Activated CD4-positive, alpha-beta memory T cell treated with anti-CD3 and anti-CD28 coated beads, Interleukin-2, amount 10 ng/mL, durations not matched to agents 7 days and 5 days (primary cell): ENCODE results near the gene NLRP9. TPM values are rescaled to one million over a fixed set of nuclear protein-coding genes. Genes with fewer than 3 reads are reported as not detected.
A peak's percentile ranks its signal among the peaks of the same experiment; 100 is the strongest.

Experiments used
- CTCF ChIA-PET: fragments of 350-600 bp; sonication (Branson Sonifier 250); formaldehyde crosslinking; loops from one replicate; lab custom pipeline; 2021; ENCODE audit warnings: antibody characterized with exemption, inconsistent platforms; lab: Charles Lee
- POLR2A ChIA-PET: fragments of 350-600 bp; sonication (Branson Sonifier 250); formaldehyde crosslinking; loops from one replicate; lab custom pipeline; 2021; ENCODE audit warnings: antibody characterized with exemption; lab: Charles Lee
- DNase-seq: peaks from one replicate; pipeline ENCODE4 v3.0.0-alpha.2; 2020
- H3K27ac Mint-ChIP-seq: one replicate; pipeline ENCODE4 v1.8.0; 2021; ENCODE audit warnings: mild to moderate bottlenecking, mixed read lengths
- H3K27me3 Mint-ChIP-seq: one replicate; pipeline ENCODE4 v1.8.0; 2021; ENCODE audit warnings: mixed read lengths
- H3K36me3 Mint-ChIP-seq: one replicate; pipeline ENCODE4 v1.8.0; 2021; ENCODE audit warnings: low read depth, mixed read lengths
- H3K4me1 Mint-ChIP-seq: one replicate; pipeline ENCODE4 v1.8.0; 2021; ENCODE audit warnings: mixed read lengths
- H3K4me3 Mint-ChIP-seq: one replicate; pipeline ENCODE4 v1.8.0; 2021; ENCODE audit warnings: mild to moderate bottlenecking, mixed read lengths
- H3K9me3 Mint-ChIP-seq: one replicate; pipeline ENCODE4 v1.8.0; 2021; ENCODE audit warnings: mixed read lengths
- total RNA-seq, 2 experiments: library from RNA; stranded (reverse); gene quantifications; one replicate each; pipeline ENCODE4 v1.2.3, GENCODE V29; 2021

NLRP9 gene
- total RNA-seq, 2 experiments from 2014 or later, result not detected

GRCh38 chr19:55672418-55672817, 65.8 kb downstream of the NLRP9 start:
- DNase-seq, result no peak
- H3K27ac Mint-ChIP-seq, result peak overlapping the region; percentile 14
- ChIA-PET POLR2A (interaction anchor here (1.2 to 1.5 kb wide), 3 partner anchors 16 to 41 kb away, joined by 3 to 4 read pairs (median 3); no protein-coding TSS in a partner anchor), CTCF (interaction anchor here (1.5 kb wide), 2 partner anchors 15 to 40 kb away, joined by 10 to 11 read pairs; no protein-coding TSS in a partner anchor)
- H3K9me3 Mint-ChIP-seq, result no peaks in the 10 kb centered on the region
- H3K36me3 Mint-ChIP-seq, result peaks cover 60% of the 10 kb centered on the region
- peaks cover 45% of the 10 kb centered on the region for H3K4me1 Mint-ChIP-seq
- H3K4me3 Mint-ChIP-seq, result no peak overlapping the region
- H3K27me3 Mint-ChIP-seq, result no peaks in the 10 kb centered on the region

- H3K4me1 Mint-ChIP-seq, result peaks cover 32% of the 10 kb centered on the region
- no peaks in the 10 kb centered on the region for H3K27me3 Mint-ChIP-seq
- ChIA-PET CTCF (interaction anchor here (1.5 to 1.6 kb wide), 3 partner anchors 14 to 39 kb away, joined by 10 to 12 read pairs (median 11); no protein-coding TSS in a partner anchor), POLR2A (interaction anchor here (1.2 to 1.5 kb wide), 5 partner anchors 13 to 39 kb away, joined by 3 to 5 read pairs (median 4); partner anchors contain the start of gene U2AF2)
- DNase-seq, result no peak
- no peaks in the 10 kb centered on the region for H3K9me3 Mint-ChIP-seq
- no peak overlapping the region for H3K4me3 Mint-ChIP-seq
- H3K36me3 Mint-ChIP-seq, result peaks cover 62% of the 10 kb centered on the region
- H3K27ac Mint-ChIP-seq, result no peak overlapping the region
Observed at GRCh38 chr19:55671054-55671378, 67.2 kb downstream of the NLRP9 start.

GRCh38 chr19:55670280-55671053, 67.7 kb downstream of the NLRP9 start:
- no peaks in the 10 kb centered on the region for H3K9me3 Mint-ChIP-seq
- DNase-seq, result no peak
- H3K36me3 Mint-ChIP-seq, result peaks cover 62% of the 10 kb centered on the region
- H3K27ac Mint-ChIP-seq, result no peak overlapping the region
- ChIA-PET CTCF (interaction anchor here (1.5 to 1.6 kb wide), 3 partner anchors 13 to 38 kb away, joined by 10 to 12 read pairs (median 11); no protein-coding TSS in a partner anchor), POLR2A (interaction anchor here (1.2 to 1.3 kb wide), 3 partner anchors 13 to 28 kb away, joined by 3 to 5 read pairs (median 4); partner anchors contain the start of gene U2AF2)
- H3K4me1 Mint-ChIP-seq, result peaks cover 30% of the 10 kb centered on the region
- H3K27me3 Mint-ChIP-seq, result no peaks in the 10 kb centered on the region
- H3K4me3 Mint-ChIP-seq, result no peak overlapping the region

GRCh38 chr19:55669418-55670279, 68.6 kb downstream of the NLRP9 start:
- Mint-ChIP-seq H3K27ac (no peak overlapping the region), H3K27me3 (no peaks in the 10 kb centered on the region), H3K9me3 (no peaks in the 10 kb centered on the region), H3K4me1 (peaks cover 29% of the 10 kb centered on the region), H3K36me3 (peaks cover 60% of the 10 kb centered on the region), H3K4me3 (no peak overlapping the region)
- POLR2A ChIA-PET, result interaction anchor here (1.8 kb wide), 1 partner anchor 10 kb away, joined by 5 read pairs; no protein-coding TSS in a partner anchor
- no peak for DNase-seq
- CTCF ChIA-PET, result interaction anchor here (0.7 kb wide), 1 partner anchor 95 kb away, joined by 3 read pairs; no protein-coding TSS in a partner anchor

GRCh38 chr19:55668603-55669348, 69.4 kb downstream of the NLRP9 start:
- ChIA-PET CTCF (interaction anchor here (0.7 kb wide), 1 partner anchor 96 kb away, joined by 3 read pairs; no protein-coding TSS in a partner anchor), POLR2A (interaction anchor here (1.8 to 3.2 kb wide), 2 partner anchors 9 to 11 kb away, joined by 5 to 16 read pairs; no protein-coding TSS in a partner anchor)
- Mint-ChIP-seq H3K36me3 (peaks cover 63% of the 10 kb centered on the region), H3K27ac (no peak overlapping the region), H3K27me3 (no peaks in the 10 kb centered on the region), H3K9me3 (no peaks in the 10 kb centered on the region), H3K4me1 (peaks cover 24% of the 10 kb centered on the region), H3K4me3 (no peak overlapping the region)
- no peak for DNase-seq

- H3K9me3 Mint-ChIP-seq, result no peaks in the 10 kb centered on the region
- POLR2A ChIA-PET, result interaction anchor here (1.8 to 3.2 kb wide), 3 partner anchors 8 to 13 kb away, joined by 5 to 16 read pairs (median 6); partner anchors contain the start of gene U2AF2
- CTCF ChIA-PET, result interaction anchor here (1.1 kb wide), 1 partner anchor 35 kb away, joined by 4 read pairs; no protein-coding TSS in a partner anchor
- no peak overlapping the region for H3K27ac Mint-ChIP-seq
- no peaks in the 10 kb centered on the region for H3K27me3 Mint-ChIP-seq
- DNase-seq, result no peak
- peaks cover 19% of the 10 kb centered on the region for H3K4me1 Mint-ChIP-seq
- peaks cover 64% of the 10 kb centered on the region for H3K36me3 Mint-ChIP-seq
- no peak overlapping the region for H3K4me3 Mint-ChIP-seq
Observed at GRCh38 chr19:55667958-55668357, 70.2 kb downstream of the NLRP9 start.

- Mint-ChIP-seq H3K36me3 (peaks cover 69% of the 10 kb centered on the region), H3K27me3 (no peaks in the 10 kb centered on the region), H3K4me1 (peaks cover 23% of the 10 kb centered on the region), H3K9me3 (no peaks in the 10 kb centered on the region), H3K27ac (no peak overlapping the region), H3K4me3 (no peak overlapping the region)
- POLR2A ChIA-PET, result interaction anchor here (2.3 to 3.2 kb wide), 2 partner anchors 10 to 13 kb away, joined by 6 to 16 read pairs; partner anchors contain the start of gene U2AF2
- no peak for DNase-seq
- CTCF ChIA-PET, result interaction anchor here (1.1 kb wide), 1 partner anchor 35 kb away, joined by 4 read pairs; no protein-coding TSS in a partner anchor
Observed at GRCh38 chr19:55667511-55667910, 70.7 kb downstream of the NLRP9 start.

- no peaks in the 10 kb centered on the region for H3K9me3 Mint-ChIP-seq
- H3K27me3 Mint-ChIP-seq, result no peaks in the 10 kb centered on the region
- peaks cover 20% of the 10 kb centered on the region for H3K4me1 Mint-ChIP-seq
- ChIA-PET POLR2A (interaction anchor here (2.3 to 3.2 kb wide), 2 partner anchors 10 to 12 kb away, joined by 6 to 16 read pairs; partner anchors contain the start of gene U2AF2), CTCF (interaction anchor here (1.1 kb wide), 1 partner anchor 34 kb away, joined by 4 read pairs; no protein-coding TSS in a partner anchor)
- H3K4me3 Mint-ChIP-seq, result no peak overlapping the region
- no peak overlapping the region for H3K27ac Mint-ChIP-seq
- H3K36me3 Mint-ChIP-seq, result peaks cover 67% of the 10 kb centered on the region
- DNase-seq, result no peak
Observed at GRCh38 chr19:55667006-55667381, 71.2 kb downstream of the NLRP9 start.

GRCh38 chr19:55666343-55667005, 71.7 kb downstream of the NLRP9 start:
- H3K27me3 Mint-ChIP-seq, result no peaks in the 10 kb centered on the region
- POLR2A ChIA-PET, result interaction anchor here (2.3 to 3.2 kb wide), 2 partner anchors 9 to 12 kb away, joined by 6 to 16 read pairs; partner anchors contain the start of gene U2AF2
- peaks cover 22% of the 10 kb centered on the region for H3K4me1 Mint-ChIP-seq
- CTCF ChIA-PET, result interaction anchor here (1.1 kb wide), 1 partner anchor 34 kb away, joined by 4 read pairs; no protein-coding TSS in a partner anchor
- H3K27ac Mint-ChIP-seq, result no peak overlapping the region
- H3K36me3 Mint-ChIP-seq, result peaks cover 71% of the 10 kb centered on the region
- no peak overlapping the region for H3K4me3 Mint-ChIP-seq
- no peak for DNase-seq
- no peaks in the 10 kb centered on the region for H3K9me3 Mint-ChIP-seq

GRCh38 chr19:55663846-55664536, 74.2 kb downstream of the NLRP9 start:
- H3K27ac Mint-ChIP-seq, result no peak overlapping the region
- CTCF ChIA-PET, result no interaction called here

GRCh38 chr19:55661826-55662225, 76.4 kb downstream of the NLRP9 start:
- H3K36me3 Mint-ChIP-seq, result peaks cover 70% of the 10 kb centered on the region
- H3K4me3 Mint-ChIP-seq, result no peak overlapping the region
- ChIA-PET POLR2A (no interaction called here), CTCF (no interaction called here)
- no peak for DNase-seq
- H3K27me3 Mint-ChIP-seq, result no peaks in the 10 kb centered on the region
- H3K9me3 Mint-ChIP-seq, result no peaks in the 10 kb centered on the region
- H3K4me1 Mint-ChIP-seq, result peaks cover 40% of the 10 kb centered on the region
- no peak overlapping the region for H3K27ac Mint-ChIP-seq

More at GRCh38 chr19:55663846-55664536, 74.2 kb downstream of the NLRP9 start:
- peaks cover 22% of the 10 kb centered on the region for H3K4me1 Mint-ChIP-seq
- DNase-seq, result no peak
- POLR2A ChIA-PET, result interaction anchor here (1.0 kb wide), 1 partner anchor 9 kb away, joined by 3 read pairs; the partner anchor contains the start of gene U2AF2
- no peak overlapping the region for H3K4me3 Mint-ChIP-seq
- no peaks in the 10 kb centered on the region for H3K27me3 Mint-ChIP-seq
- H3K9me3 Mint-ChIP-seq, result no peaks in the 10 kb centered on the region
- peaks cover 71% of the 10 kb centered on the region for H3K36me3 Mint-ChIP-seq
